GM12878 (cell line): ENCODE measurements around the gene PCBP4. TPM values are rescaled to one million over a fixed set of nuclear protein-coding genes. Genes with fewer than 3 reads are reported as not detected.

Source experiments
- ATAC-seq: fragments of 200-7000 bp; cut with Tn5 transposase; 3 replicates; pipeline ENCODE4 v1.9.1; 2020; ENCODE audit warnings: mild to moderate bottlenecking, moderate library complexity
- BruUV-seq: library from RNA; stranded (reverse); fragments of 400-500 nt; replicated peaks from 2 replicates; lab custom pipeline; 2021; lab: Mats Ljungman, UMichigan
- CTCF ChIA-PET: fragments of 300-600 bp; sonication (Branson Sonifier 250); formaldehyde crosslinking; extraction: SDS; loops from one replicate; lab custom pipeline; 2021; ENCODE audit warnings: inconsistent platforms; lab: Yijun Ruan, JAX
- POLR2A ChIA-PET: fragments of 350-600 bp; formaldehyde crosslinking; extraction: SDS; loops from one replicate; lab custom pipeline; 2021; ENCODE audit warnings: inconsistent platforms; lab: Charles Lee
- RAD21 ChIA-PET: fragments of 300-600 bp; sonication (Branson Sonifier 250); formaldehyde crosslinking; loops from one replicate; lab custom pipeline; 2023; ENCODE audit warnings: antibody characterized with exemption; ENCODE audit not compliant: unreplicated experiment; lab: Charles Lee
- SMC1A ChIA-PET: fragments of 300-600 bp; sonication (Branson Sonifier 250); formaldehyde crosslinking; loops from one replicate; lab custom pipeline; 2023; ENCODE audit not compliant: unreplicated experiment, uncharacterized antibody; lab: Charles Lee
- DNase-seq: peaks from one replicate; pipeline ENCODE4 v3.0.0-alpha.2; 2011; ENCODE audit warnings: low read depth, low spot score
- FAIRE-seq: peaks from 3 replicates; lab custom pipeline; 2011; peaks lifted over from hg19 to GRCh38; lab: Jason Lieb, UNC
- H2AFZ ChIP-seq: 2 replicates; pipeline ENCODE4 v1.6.0; 2011; ENCODE audit warnings: low read depth, low read length, control low read depth; ENCODE audit not compliant: control insufficient read depth
- H3K27ac ChIP-seq: 2 replicates; pipeline ENCODE4 v1.5.1; 2011; ENCODE audit warnings: control low read depth; ENCODE audit not compliant: control insufficient read depth, insufficient read depth
- H3K27me3 ChIP-seq, 2 experiments: replicated peaks in 1 of 2; 2 replicates each; pipeline versions ENCODE4 v1.6.0 to v1.6.1; 2011; ENCODE audit warnings: low read length in 1 of 2; ENCODE audit not compliant: control insufficient read depth in 2 of 2, insufficient read depth in 2 of 2
- H3K36me3 ChIP-seq, 2 experiments: 2 replicates each; pipeline ENCODE4 v1.5.1; 2011; ENCODE audit warnings: low read length in 1 of 2; ENCODE audit not compliant: control insufficient read depth in 2 of 2, insufficient read depth in 2 of 2
- H3K4me1 ChIP-seq: 2 replicates; pipeline ENCODE4 v1.6.1; 2011; ENCODE audit warnings: mild to moderate bottlenecking, low read length, moderate library complexity, mixed read lengths; ENCODE audit not compliant: control insufficient read depth, insufficient read depth
- H3K4me2 ChIP-seq: 2 replicates; pipeline ENCODE4 v1.6.0; 2011; ENCODE audit warnings: control low read depth; ENCODE audit not compliant: control insufficient read depth, insufficient read depth
- H3K4me3 ChIP-seq: fragments of 200-600 bp; sonication (generic); 2 replicates; pipeline ENCODE4 v1.5.1; 2016
- H3K79me2 ChIP-seq: 2 replicates; pipeline ENCODE4 v1.6.0; 2011; ENCODE audit warnings: low read length; ENCODE audit not compliant: control insufficient read depth, insufficient read depth
- H3K9ac ChIP-seq: 2 replicates; pipeline ENCODE4 v1.8.0; 2011; ENCODE audit warnings: low read length, control low read depth, mixed read lengths; ENCODE audit not compliant: control insufficient read depth, insufficient read depth
- H3K9me3 ChIP-seq: replicated peaks from 3 replicates; pipeline ENCODE4 v1.5.1; 2011; ENCODE audit warnings: mild to moderate bottlenecking, low read length; ENCODE audit not compliant: control insufficient read depth, insufficient read depth
- H4K20me1 ChIP-seq: 2 replicates; pipeline ENCODE4 v1.6.0; 2011; ENCODE audit not compliant: control insufficient read depth, insufficient read depth
- ASH2L ChIP-seq: fragments of 300-600, 200-600 bp; sonication (generic); IDR thresholded peaks from 2 replicates; pipeline ENCODE4 v1.6.1; 2017; ENCODE audit warnings: low read depth, mild to moderate bottlenecking, borderline replicate concordance
- ATF3 ChIP-seq: IDR thresholded peaks from 2 replicates; pipeline ENCODE4 v1.6.1; 2011; ENCODE audit warnings: low read depth, mild to moderate bottlenecking, low read length, moderate library complexity, borderline replicate concordance; ENCODE audit errors: extremely low read depth
- BACH1 ChIP-seq: fragments of 450-650 bp; IDR thresholded peaks from 2 replicates; pipeline ENCODE4 v1.6.1; 2017; ENCODE audit warnings: mild to moderate bottlenecking, borderline replicate concordance
- BCLAF1 ChIP-seq: fragments of 450-650 bp; IDR thresholded peaks from 2 replicates; pipeline ENCODE4 v1.6.1; 2017; ENCODE audit warnings: antibody characterized with exemption, mild to moderate bottlenecking, moderate library complexity
- DPF2 ChIP-seq: fragments of 450-650 bp; IDR thresholded peaks from 2 replicates; pipeline ENCODE4 v1.6.1; 2017; ENCODE audit warnings: mild to moderate bottlenecking
- E2F4 ChIP-seq: IDR thresholded peaks from 2 replicates; pipeline ENCODE4 v1.6.1; 2012; ENCODE audit warnings: low read depth, low read length, improper control_type of control experiment
- FOXK2 ChIP-seq: fragments of 450-650 bp; IDR thresholded peaks from 2 replicates; pipeline ENCODE4 v1.6.1; 2017; ENCODE audit warnings: mild to moderate bottlenecking, moderate library complexity
- MEF2B ChIP-seq: fragments of 450-650 bp; IDR thresholded peaks from 2 replicates; pipeline ENCODE4 v1.6.1; 2018; ENCODE audit warnings: mild to moderate bottlenecking, moderate library complexity; ENCODE audit not compliant: partially characterized antibody, poor library complexity, severe bottlenecking
- MYB ChIP-seq: fragments of 150-350 bp; IDR thresholded peaks from 2 replicates; pipeline ENCODE4 v1.6.1; 2014; ENCODE audit warnings: mild to moderate bottlenecking, low read depth, low read length, borderline replicate concordance
- PML ChIP-seq: IDR thresholded peaks from 2 replicates; pipeline ENCODE4 v1.6.1; 2012; ENCODE audit warnings: low read length, inconsistent platforms
- RB1 ChIP-seq: fragments of 450-650 bp; formaldehyde crosslinking; IDR thresholded peaks from 2 replicates; pipeline ENCODE4 v1.6.1; 2017; ENCODE audit warnings: mild to moderate bottlenecking, borderline replicate concordance
- SMAD1 ChIP-seq: fragments of 450-650 bp; IDR thresholded peaks from 2 replicates; pipeline ENCODE4 v1.6.1; 2018; ENCODE audit warnings: mild to moderate bottlenecking, low read depth; ENCODE audit not compliant: partially characterized antibody
- SP1 ChIP-seq: IDR thresholded peaks from one replicate; pipeline ENCODE4 v1.6.1; 2011; ENCODE audit warnings: low read depth, low read length
- TAF1 ChIP-seq: IDR thresholded peaks from 2 replicates; pipeline ENCODE4 v1.6.1; 2011; ENCODE audit warnings: mild to moderate bottlenecking, low read depth, low read length, borderline replicate concordance
- ZNF592 ChIP-seq: fragments of 450-650 bp; IDR thresholded peaks from 2 replicates; pipeline ENCODE4 v1.6.1; 2017; ENCODE audit warnings: mild to moderate bottlenecking, moderate library complexity
- ZNF622 ChIP-seq: fragments of 450-650 bp; IDR thresholded peaks from 2 replicates; pipeline ENCODE4 v1.6.1; 2017; ENCODE audit warnings: mild to moderate bottlenecking, inconsistent platforms
- WGBS: methylation state at CpG from one replicate; pipeline ENCODE4 v1.1.6; 2016; ENCODE audit warnings: low lambda C conversion rate; ENCODE audit not compliant: insufficient replicate concordance, insufficient coverage; ENCODE audit errors: missing lambda C conversion rate; 5-methylcytosine and 5-hydroxymethylcytosine counted together
- in situ Hi-C: fragments of 300-500 bp; cut with MboI; formaldehyde crosslinking; loops from 9 replicates; pipeline ENCODE4 v1.14.3; 2018; ENCODE audit warnings: mixed read lengths
- intact Hi-C: fragments of 100-400 bp; cut with micrococcal nuclease; formaldehyde crosslinking; loops from one replicate; pipeline ENCODE4 v1.14.2; 2022; ENCODE audit not compliant: unreplicated experiment
- polyA plus RNA-seq, 11 experiments: library from polyadenylated mRNA; depleted of rRNA in 4 of 11; unstranded in 6 of 11; stranded (reverse) in 5 of 11; fragments of >200 nt; fragmentation: Nextera tagmentation in 4 of 11; fragmentation: Illumina TruSeq in 1 of 11; extraction: Ambion mirVana in 4 of 11; extraction: Trizol in 1 of 11; gene quantifications; 1 replicate in 1 of 11; 2 replicates in 10 of 11; pipeline versions ENCODE4 v1.2.1 to v1.2.3, GENCODE V29; 2011 to 2016; ENCODE audit warnings: inconsistent platforms in 2 of 11, missing spikeins in 2 of 11, low read depth in 1 of 11
- total RNA-seq, 4 experiments: library from RNA; depleted of rRNA in 3 of 4; stranded (reverse); fragments of >200 nt in 3 of 4; fragmentation: Illumina TruSeq in 1 of 4; extraction: Trizol in 1 of 4; gene quantifications; 2 replicates each; pipeline versions ENCODE4 v1.2.1 to v1.2.3, GENCODE V29; 2013 to 2021

PCBP4 gene
- total and polyA plus RNA-seq, 10 of the 15 experiments (the other 5 are each of a cell fraction or from before 2014, with no cell fraction given), result 0.05 to 14.5 (median 4.2) TPM

GRCh38 chr3:51998774-51999173 is 31.5 kb upstream of the PCBP4 start:
- no TSS peak for BruUV-seq
- intact Hi-C loops, result no loop called here
- ChIA-PET SMC1A (interaction anchor here (0.9 to 1.3 kb wide), 4 partner anchors 55 to 341 kb away, joined by 3 read pairs; partner anchors contain the start of gene RRP9), CTCF (interaction anchor here (0.9 to 1.5 kb wide), 7 partner anchors 12 to 156 kb away, joined by 3 to 6 read pairs (median 3); partner anchors contain the start of gene RRP9), POLR2A (interaction anchor here (1.4 kb wide), 1 partner anchor 57 kb away, joined by 3 read pairs; the partner anchor contains the start of gene DUSP7), RAD21 (interaction anchor here (0.7 to 1.8 kb wide), 2 partner anchors 38 to 54 kb away, joined by 3 to 10 read pairs; no protein-coding TSS in a partner anchor)
- FAIRE-seq, result no peak
- H3K4me2 ChIP-seq, result no peak overlapping the region
- H4K20me1 ChIP-seq, result no peaks in the 10 kb centered on the region
- peaks cover 19% of the 10 kb centered on the region for H3K79me2 ChIP-seq
- peaks cover 14% of the 10 kb centered on the region for H3K4me1 ChIP-seq
- H2AFZ ChIP-seq, result no peak overlapping the region
- DNase-seq, result no peak
- H3K27me3 ChIP-seq, result no peaks in the 10 kb centered on the region; a peak in 1 of 4 replicates
- ATAC-seq, result no peak
- no peak overlapping the region for H3K9ac ChIP-seq
- H3K4me3 ChIP-seq, result no peak overlapping the region
- H3K27ac ChIP-seq, result no peak overlapping the region
- 38% methylated on average over 7 of the region's 7 CpGs for WGBS
- H3K36me3 ChIP-seq, result peaks cover 7 to 10% of the 10 kb centered on the region in 2 experiments
- no peaks in the 10 kb centered on the region for H3K9me3 ChIP-seq
- in situ Hi-C loops, result no loop called here
- no peak for TF ChIP-seq BCLAF1
- TF ChIP-seq ZNF622, result no peak
- TF ChIP-seq MEF2B, result no peak
- TF ChIP-seq DPF2, result no peak
- no peak for TF ChIP-seq BACH1
- no peak for TF ChIP-seq ASH2L
- TF ChIP-seq ZNF592, result no peak
- TF ChIP-seq RB1, result no peak
- no peak for TF ChIP-seq SP1
- no peak for TF ChIP-seq MYB
- TF ChIP-seq TAF1, result no peak
- TF ChIP-seq ATF3, result no peak
- TF ChIP-seq SMAD1, result no peak
- no peak for TF ChIP-seq PML
- no peak for TF ChIP-seq E2F4
- TF ChIP-seq FOXK2, result no peak
